ENCODE measurements around the gene MT1X.

DNA sequence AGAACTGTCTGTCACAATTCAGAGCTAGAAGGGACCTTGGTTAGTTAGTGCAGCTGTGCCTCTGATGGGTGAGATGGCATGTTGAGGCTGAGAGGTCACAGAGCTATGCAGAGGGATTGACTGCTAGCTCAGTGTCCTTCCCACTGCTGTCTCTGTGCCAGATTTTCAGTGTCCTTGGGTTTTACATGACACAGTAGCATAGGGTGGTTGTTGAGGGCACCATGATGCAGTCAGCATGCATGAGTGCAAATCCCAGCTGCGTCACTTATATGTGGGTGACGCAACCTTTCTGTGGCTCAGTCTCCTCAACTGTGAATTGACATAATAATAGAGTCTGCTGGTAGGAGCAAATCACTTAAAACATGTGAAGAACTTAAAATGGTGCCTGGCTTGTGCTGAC, 41.1 kb upstream of the MT1X start:
- TF ChIP-seq, protein P1, sequence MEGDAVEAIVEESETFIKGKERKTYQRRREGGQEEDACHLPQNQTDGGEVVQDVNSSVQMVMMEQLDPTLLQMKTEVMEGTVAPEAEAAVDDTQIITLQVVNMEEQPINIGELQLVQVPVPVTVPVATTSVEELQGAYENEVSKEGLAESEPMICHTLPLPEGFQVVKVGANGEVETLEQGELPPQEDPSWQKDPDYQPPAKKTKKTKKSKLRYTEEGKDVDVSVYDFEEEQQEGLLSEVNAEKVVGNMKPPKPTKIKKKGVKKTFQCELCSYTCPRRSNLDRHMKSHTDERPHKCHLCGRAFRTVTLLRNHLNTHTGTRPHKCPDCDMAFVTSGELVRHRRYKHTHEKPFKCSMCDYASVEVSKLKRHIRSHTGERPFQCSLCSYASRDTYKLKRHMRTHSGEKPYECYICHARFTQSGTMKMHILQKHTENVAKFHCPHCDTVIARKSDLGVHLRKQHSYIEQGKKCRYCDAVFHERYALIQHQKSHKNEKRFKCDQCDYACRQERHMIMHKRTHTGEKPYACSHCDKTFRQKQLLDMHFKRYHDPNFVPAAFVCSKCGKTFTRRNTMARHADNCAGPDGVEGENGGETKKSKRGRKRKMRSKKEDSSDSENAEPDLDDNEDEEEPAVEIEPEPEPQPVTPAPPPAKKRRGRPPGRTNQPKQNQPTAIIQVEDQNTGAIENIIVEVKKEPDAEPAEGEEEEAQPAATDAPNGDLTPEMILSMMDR (IDR thresholded peaks at IDR 0.05): no peak
- no peak for TF ChIP-seq POLR2A (IDR thresholded peaks at IDR 0.05)
